ENCODE measurements around the gene TRAT1.

Gene TRAT1

GRCh38 chr3:108845709-108846293 lies 23.2 kb downstream of the TRAT1 start:
- no peak overlapping the region for H3K4me3 ChIP-seq (ENCODE audit: low read depth, low read length)
- POLR2A ChIA-PET = no interaction called here
- no peak for TF ChIP-seq CTCF (IDR thresholded peaks at IDR 0.05; ENCODE audit: insufficient read depth, low read length, missing control alignments)
- CTCF ChIA-PET = no interaction called here
- no peak for DNase-seq (ENCODE audit: low read depth, low spot score)

- H3K4me3 ChIP-seq (ENCODE audit: low read depth, low read length) = no peak overlapping the region
- TF ChIP-seq CTCF (IDR thresholded peaks at IDR 0.05; ENCODE audit: insufficient read depth, low read length, missing control alignments) = no peak
- CTCF ChIA-PET = no interaction called here
- POLR2A ChIA-PET = no interaction called here
- DNase-seq (ENCODE audit: low read depth, low spot score) = no peak
These were observed 24.6 kb downstream of the TRAT1 start for GRCh38 chr3:108847187-108847586.

- ChIA-PET CTCF (no interaction called here), POLR2A (no interaction called here)
- TF ChIP-seq CTCF (IDR thresholded peaks at IDR 0.05; ENCODE audit: insufficient read depth, low read length, missing control alignments) = no peak
- DNase-seq (ENCODE audit: low read depth, low spot score) = no peak
- H3K4me3 ChIP-seq (ENCODE audit: low read depth, low read length) = no peak overlapping the region
These were observed 26.5 kb downstream of the TRAT1 start for GRCh38 chr3:108849075-108849474.

GRCh38 chr3:108861401-108861800 lies 38.8 kb downstream of the TRAT1 start:
- CTCF ChIA-PET = no interaction called here
- POLR2A ChIA-PET = no interaction called here
- DNase-seq (ENCODE audit: low read depth, low spot score) = no peak
- no peak for TF ChIP-seq CTCF (IDR thresholded peaks at IDR 0.05; ENCODE audit: insufficient read depth, low read length, missing control alignments)
- no peak overlapping the region for H3K4me3 ChIP-seq (ENCODE audit: low read depth, low read length)

GRCh38 chr3:108862865-108863798 lies 40.5 kb downstream of the TRAT1 start:
- ChIA-PET CTCF (interaction anchor here (0.6 kb wide), 1 partner anchor 308 kb away, joined by 3 read pairs; no protein-coding TSS in a partner anchor), POLR2A (no interaction called here)
- no peak for DNase-seq (ENCODE audit: low read depth, low spot score)
- no peak for TF ChIP-seq CTCF (IDR thresholded peaks at IDR 0.05; ENCODE audit: insufficient read depth, low read length, missing control alignments)
- H3K4me3 ChIP-seq (ENCODE audit: low read depth, low read length) = no peak overlapping the region

GRCh38 chr3:108863799-108864135 lies 41.2 kb downstream of the TRAT1 start:
- DNase-seq (ENCODE audit: low read depth, low spot score) = no peak
- no peak overlapping the region for H3K4me3 ChIP-seq (ENCODE audit: low read depth, low read length)
- TF ChIP-seq CTCF (IDR thresholded peaks at IDR 0.05; ENCODE audit: insufficient read depth, low read length, missing control alignments) = no peak
- ChIA-PET CTCF (no interaction called here), POLR2A (no interaction called here)
